GM23338 (cell line): ENCODE data around the gene MAD1L1.

Experiments used
- CTCF ChIP-seq, 2 experiments: fragments of 200-600 bp in 1 of 2; sonication (generic) in 1 of 2; conservative IDR thresholded peaks; 2 replicates each; pipeline versions ENCODE4 v1.5.1 to v1.6.1; 2016 to 2017; ENCODE audit warnings: antibody characterized with exemption in 2 of 2, low read depth in 2 of 2, mild to moderate bottlenecking in 2 of 2, moderate library complexity in 1 of 2
- POLR2AphosphoS5 ChIP-seq: IDR thresholded peaks from 2 replicates; pipeline ENCODE4 v1.6.1; 2016; ENCODE audit warnings: antibody characterized with exemption, low read depth

- TF ChIP-seq CTCF (conservative IDR thresholded peaks at IDR 0.05; ENCODE audit: low read depth in 2 of 2) (no peak), POLR2AphosphoS5 (no peak)
These were observed 344.3 kb downstream of the MAD1L1 start for GRCh38 chr7:1888425-1888824.
